Common myeloid progenitor, CD34-positive (primary cell): ENCODE data around the gene CDH22.

Experiments used
- CTCF ChIA-PET: fragments of 350-600 bp; sonication (Branson Sonifier 250); formaldehyde crosslinking; loops from one replicate; lab custom pipeline; 2021; ENCODE audit warnings: antibody characterized with exemption; lab: Charles Lee
- POLR2A ChIA-PET: fragments of 350-600 bp; sonication (Branson Sonifier 250); formaldehyde crosslinking; loops from one replicate; lab custom pipeline; 2021; ENCODE audit warnings: antibody characterized with exemption; lab: Charles Lee
- DNase-seq, 3 donors: peaks; one replicate each; pipeline versions ENCODE4 v3.0.0 to v3.0.0-alpha.2; 2013
- H3K27ac ChIP-seq, 2 experiments: 1 replicate in 1 of 2; 2 replicates in 1 of 2; pipeline ENCODE4 v1.7.0; 2013; ENCODE audit warnings: inconsistent platforms in 2 of 2, low read length in 2 of 2, mild to moderate bottlenecking in 2 of 2, low read depth in 1 of 2, moderate library complexity in 1 of 2; ENCODE audit not compliant: severe bottlenecking in 2 of 2, insufficient read depth in 1 of 2, poor library complexity in 1 of 2
- H3K27me3 ChIP-seq, 5 experiments: replicated peaks in 2 of 5; 1 replicate in 3 of 5; 2 replicates in 2 of 5; pipeline versions ENCODE4 v1.6.1 to v1.7.0; 2013; ENCODE audit warnings: low read length in 4 of 5, mild to moderate bottlenecking in 2 of 5, moderate library complexity in 2 of 5, inconsistent platforms in 1 of 5; ENCODE audit not compliant: insufficient read depth in 5 of 5, control insufficient read depth in 4 of 5
- H3K36me3 ChIP-seq, 4 experiments: 1 replicate in 2 of 4; 2 replicates in 2 of 4; pipeline versions ENCODE4 v1.6.1 to v1.7.0; 2013; ENCODE audit warnings: low read length in 3 of 4, control low read depth in 1 of 4, mild to moderate bottlenecking in 1 of 4; ENCODE audit not compliant: control insufficient read depth in 4 of 4, insufficient read depth in 4 of 4
- H3K4me1 ChIP-seq, 4 experiments: 1 replicate in 3 of 4; 2 replicates in 1 of 4; pipeline versions ENCODE4 v1.6.1 to v1.7.1; 2013; ENCODE audit warnings: low read length in 3 of 4, mild to moderate bottlenecking in 3 of 4, control low read depth in 1 of 4, inconsistent platforms in 1 of 4, moderate library complexity in 1 of 4; ENCODE audit not compliant: control insufficient read depth in 4 of 4, insufficient read depth in 4 of 4; ENCODE audit errors: control extremely low read depth in 1 of 4
- H3K4me3 ChIP-seq, 7 experiments: 1 replicate in 4 of 7; 2 replicates in 3 of 7; pipeline versions ENCODE4 v1.5.1 to v1.7.0; 2013; ENCODE audit warnings: mild to moderate bottlenecking in 7 of 7, low read length in 6 of 7, moderate library complexity in 6 of 7, inconsistent platforms in 2 of 7, low read depth in 2 of 7, control low read depth in 1 of 7; ENCODE audit not compliant: insufficient read depth in 4 of 7, control insufficient read depth in 1 of 7; ENCODE audit errors: extremely low read depth in 1 of 7
- H3K9me3 ChIP-seq, 5 experiments: 1 replicate in 4 of 5; 2 replicates in 1 of 5; pipeline versions ENCODE4 v1.6.1 to v1.7.1; 2013; ENCODE audit warnings: low read length in 4 of 5, mild to moderate bottlenecking in 2 of 5, inconsistent platforms in 1 of 5, low read depth in 1 of 5, moderate library complexity in 1 of 5; ENCODE audit not compliant: control insufficient read depth in 4 of 5, insufficient read depth in 2 of 5; ENCODE audit errors: control extremely low read depth in 1 of 5
- WGBS: methylation state at CpG from one replicate; pipeline ENCODE4 v1.1.5; 2013; ENCODE audit not compliant: insufficient coverage; 5-methylcytosine and 5-hydroxymethylcytosine counted together

CDH22 gene

DNA sequence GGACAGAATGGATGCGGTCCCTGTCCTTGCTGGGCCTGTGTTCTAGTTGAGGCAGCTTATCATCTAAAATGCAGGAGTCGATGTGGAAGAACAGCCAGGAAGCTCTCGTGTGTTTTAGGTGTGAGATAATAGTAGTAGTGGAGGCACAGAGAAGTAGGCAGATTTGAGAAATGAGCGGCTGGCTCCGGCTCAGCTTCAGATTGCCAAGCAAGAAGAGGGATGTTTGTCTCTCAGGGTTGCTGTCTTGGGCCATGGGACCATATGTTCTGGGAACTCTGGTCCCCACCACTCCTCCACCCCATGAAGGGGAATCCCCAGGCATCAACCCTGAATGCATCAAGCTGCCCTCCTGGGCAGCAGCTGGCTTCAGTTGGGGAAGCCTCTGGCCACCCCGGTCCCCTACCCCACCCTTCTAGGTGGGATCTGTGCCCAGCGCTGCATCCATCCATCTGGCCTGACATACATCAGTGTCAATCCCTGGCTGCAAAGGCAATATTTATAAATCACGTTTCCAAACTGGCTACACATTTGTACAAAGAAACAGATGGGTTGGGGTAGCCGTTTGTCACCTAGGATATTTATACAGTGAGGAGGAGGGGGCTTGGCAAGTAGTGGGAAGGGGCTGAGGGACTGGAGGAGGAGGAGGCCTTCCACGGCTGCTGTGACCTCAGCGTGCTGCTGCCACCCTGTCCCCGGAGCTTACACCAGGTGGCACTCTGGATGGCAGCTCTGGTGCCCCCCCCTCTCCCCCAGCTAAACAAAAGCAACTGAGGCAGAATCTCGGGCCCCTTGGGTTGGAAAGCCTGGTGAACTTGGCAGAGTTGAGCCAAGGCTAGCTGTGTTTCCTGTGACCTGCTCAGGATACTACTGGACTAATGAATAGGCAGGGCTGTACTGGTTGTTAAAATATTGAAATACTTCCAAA lies 125.8 kb downstream of the CDH22 start:
- no peaks in the 10 kb centered on the region for H3K4me1 ChIP-seq
- H3K36me3 ChIP-seq, result no peaks in the 10 kb centered on the region
- no peak for DNase-seq
- ChIA-PET POLR2A (no interaction called here), CTCF (no interaction called here)
- H3K27ac ChIP-seq, result no peak overlapping the region
- H3K9me3 ChIP-seq, result no peaks in the 10 kb centered on the region
- H3K4me3 ChIP-seq, result no peak overlapping the region
- 74% methylated on average over 10 of the region's 13 CpGs for WGBS
- H3K27me3 ChIP-seq, result peaks cover 0 to 27% (median 5%) of the 10 kb centered on the region in 5 experiments

DNA sequence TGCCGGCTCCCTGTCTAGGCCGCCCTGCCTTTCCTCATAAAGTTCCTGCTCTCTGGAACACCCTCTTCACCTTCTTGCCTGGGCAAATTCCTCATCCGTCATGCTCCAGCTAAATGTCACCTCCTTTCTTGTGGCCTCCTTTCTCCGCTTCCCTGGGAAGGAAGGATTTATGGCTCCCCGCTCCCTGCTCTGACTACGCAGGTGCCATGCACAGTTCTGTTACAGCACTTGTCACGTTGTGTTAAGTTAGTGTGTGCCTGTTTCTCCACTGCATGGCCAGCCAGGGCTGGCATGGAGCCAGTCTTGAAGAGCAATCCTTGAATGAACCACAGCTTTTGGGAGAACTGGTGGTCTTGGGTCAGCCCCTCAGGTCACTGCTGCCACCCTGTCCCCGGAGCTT lies 128.4 kb downstream of the CDH22 start:
- CTCF ChIA-PET, result interaction anchor here (0.9 to 1.3 kb wide), 2 partner anchors 20 to 165 kb away, joined by 3 to 4 read pairs; no protein-coding TSS in a partner anchor
- no peak for DNase-seq
- WGBS, result 92% methylated on average over 6 of the region's 8 CpGs
- Histone ChIP-seq H3K36me3 (no peaks in the 10 kb centered on the region), H3K4me3 (no peak overlapping the region), H3K27ac (no peak overlapping the region), H3K4me1 (peaks cover 0 to 1% (median 0%) of the 10 kb centered on the region in 4 experiments), H3K27me3 (peaks cover 0 to 50% (median 17%) of the 10 kb centered on the region in 5 experiments), H3K9me3 (no peaks in the 10 kb centered on the region)
- POLR2A ChIA-PET, result no interaction called here

DNA sequence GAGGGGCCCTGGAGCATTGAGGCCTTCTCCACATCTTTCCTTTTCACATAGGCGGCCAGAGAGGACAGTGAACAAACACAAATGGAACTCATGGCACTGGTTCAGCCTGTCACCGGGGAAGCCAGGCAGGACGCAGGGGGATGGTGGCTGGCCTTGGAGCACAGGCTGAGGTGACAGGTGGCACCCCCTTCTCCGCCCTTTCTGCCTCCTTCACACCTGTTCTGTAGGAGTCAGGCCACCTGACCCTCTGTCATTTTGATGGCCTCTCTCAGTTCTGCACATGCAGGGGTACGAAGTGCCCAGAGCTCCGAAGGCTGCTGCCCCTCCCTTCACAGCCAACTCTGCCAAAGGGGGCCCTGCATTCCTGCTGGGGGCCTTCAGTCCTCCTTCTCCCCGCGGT lies 129.4 kb downstream of the CDH22 start:
- Histone ChIP-seq H3K27ac (no peak overlapping the region), H3K4me3 (no peak overlapping the region), H3K4me1 (peaks cover 0 to 3% (median 0%) of the 10 kb centered on the region in 4 experiments), H3K36me3 (no peaks in the 10 kb centered on the region), H3K27me3 (peaks cover 2 to 57% (median 20%) of the 10 kb centered on the region in 5 experiments), H3K9me3 (no peaks in the 10 kb centered on the region)
- CTCF ChIA-PET, result interaction anchor here (1.3 to 1.8 kb wide), 2 partner anchors 41 to 164 kb away, joined by 3 to 4 read pairs; no protein-coding TSS in a partner anchor
- WGBS, result 91% methylated on average over 6 of the region's 8 CpGs
- no peak for DNase-seq
- POLR2A ChIA-PET, result no interaction called here

DNA sequence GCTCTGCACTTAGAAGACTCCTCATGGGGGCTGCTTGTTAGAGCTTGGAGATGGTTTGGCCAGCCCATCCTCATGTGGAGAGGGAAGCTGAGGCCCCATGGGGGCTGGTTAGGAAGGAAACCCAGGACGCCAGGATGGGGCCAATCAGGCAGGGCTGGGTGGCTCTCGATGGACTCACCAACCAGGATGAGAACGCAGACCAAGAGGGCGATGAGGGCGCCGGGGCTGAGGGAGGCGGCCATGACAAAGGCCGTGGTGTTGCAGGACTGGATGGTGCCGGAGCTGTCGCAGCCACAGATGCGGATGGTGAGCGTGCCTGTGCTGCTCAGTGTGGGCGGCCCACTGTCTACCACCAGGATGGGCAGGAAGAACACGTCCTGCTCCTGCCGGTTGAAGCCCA lies 130.5 kb downstream of the CDH22 start:
- peaks cover 7 to 68% (median 25%) of the 10 kb centered on the region in 5 experiments for H3K27me3 ChIP-seq

DNA sequence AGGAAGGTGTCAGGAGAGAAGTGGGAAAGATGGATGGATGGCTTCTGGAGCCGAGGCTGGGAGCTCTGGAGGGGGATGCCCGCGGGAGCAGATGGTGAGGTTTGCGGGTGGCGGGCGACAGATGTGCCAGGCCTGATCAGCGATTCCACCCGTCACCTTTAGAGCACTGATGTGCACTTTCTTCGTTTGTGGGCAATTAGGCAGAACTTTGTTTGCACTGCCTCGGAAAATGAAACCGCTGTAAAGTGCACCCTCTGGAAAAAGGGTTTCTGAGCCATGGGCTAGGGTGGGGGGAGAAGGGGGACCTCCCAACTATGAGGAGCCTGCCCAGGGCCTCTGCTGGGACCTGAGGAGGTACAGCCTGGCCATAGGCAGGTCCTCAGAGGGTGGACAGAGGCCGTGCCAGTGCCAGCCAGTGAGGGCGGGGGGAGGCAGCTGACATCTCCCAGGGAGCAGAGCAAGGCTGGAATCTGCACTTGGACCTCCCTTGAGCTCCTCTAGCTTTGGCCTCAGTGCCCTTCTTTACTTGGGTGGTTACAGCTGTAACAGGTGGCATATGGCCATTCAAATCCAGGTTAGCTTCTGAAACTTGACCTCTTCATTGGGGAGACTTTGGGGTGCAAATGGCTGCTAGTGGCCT lies 131.4 kb downstream of the CDH22 start:
- no peak for DNase-seq
- Histone ChIP-seq H3K27ac (no peak overlapping the region), H3K27me3 (peaks cover 7 to 77% (median 30%) of the 10 kb centered on the region in 5 experiments), H3K9me3 (no peaks in the 10 kb centered on the region), H3K4me3 (no peak overlapping the region), H3K4me1 (peaks cover 0 to 3% (median 0%) of the 10 kb centered on the region in 4 experiments), H3K36me3 (no peaks in the 10 kb centered on the region)
- ChIA-PET CTCF (interaction anchor here (1.2 to 1.8 kb wide), 3 partner anchors 10 to 44 kb away, joined by 3 to 8 read pairs (median 4); no protein-coding TSS in a partner anchor), POLR2A (no interaction called here)
- WGBS, result 88% methylated on average over 12 of the region's 13 CpGs

More for the DNA sequence above, 130.5 kb downstream of the CDH22 start:
- WGBS, result 81% methylated on average over 15 of the region's 15 CpGs
- POLR2A ChIA-PET, result no interaction called here
- CTCF ChIA-PET, result interaction anchor here (1.8 kb wide), 1 partner anchor 40 kb away, joined by 4 read pairs; no protein-coding TSS in a partner anchor
- Histone ChIP-seq H3K36me3 (no peaks in the 10 kb centered on the region), H3K27ac (no peak overlapping the region), H3K4me1 (peaks cover 0 to 3% (median 0%) of the 10 kb centered on the region in 4 experiments), H3K4me3 (no peak overlapping the region), H3K9me3 (no peaks in the 10 kb centered on the region)
- DNase-seq, result no peak

DNA sequence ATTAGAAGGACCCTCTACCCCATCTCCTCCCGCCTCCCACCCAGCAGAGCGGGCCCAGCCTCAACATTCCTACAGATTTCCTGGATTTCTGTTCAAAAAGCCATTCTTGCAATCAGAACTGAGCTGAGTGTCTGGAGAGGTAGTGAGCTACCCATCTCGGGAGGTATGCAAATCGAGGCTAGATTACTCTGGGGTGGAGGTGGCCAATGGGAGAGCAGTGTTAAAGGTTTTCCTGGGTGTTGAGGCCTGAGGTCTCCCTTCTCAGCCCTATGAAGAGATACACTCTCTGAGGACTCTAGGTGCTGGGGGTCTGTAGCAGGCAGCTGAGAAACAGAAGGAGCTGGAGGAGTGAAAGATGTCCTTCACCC lies 133.2 kb downstream of the CDH22 start:
- no peak overlapping the region for H3K4me3 ChIP-seq
- POLR2A ChIA-PET, result no interaction called here
- H3K27ac ChIP-seq, result no peak overlapping the region
- 93% methylated on average over 2 of the region's 4 CpGs for WGBS
- H3K27me3 ChIP-seq, result peaks cover 7 to 84% (median 27%) of the 10 kb centered on the region in 5 experiments
- no peak for DNase-seq
- H3K36me3 ChIP-seq, result no peaks in the 10 kb centered on the region
- peaks cover 0 to 3% (median 0%) of the 10 kb centered on the region in 4 experiments for H3K4me1 ChIP-seq
- CTCF ChIA-PET, result interaction anchor here (1.0 to 1.9 kb wide), 10 partner anchors 8 to 263 kb away, joined by 3 to 8 read pairs (median 4); no protein-coding TSS in a partner anchor
- no peaks in the 10 kb centered on the region for H3K9me3 ChIP-seq
